ENCODE data around the gene NOTCH2.

The NOTCH2 gene

GRCh38 chr1:119958223-119958622 is 111.2 kb downstream of the NOTCH2 start:
- no peaks in the 10 kb centered on the region for H3K79me2 ChIP-seq (ENCODE audit: control insufficient read depth, insufficient read depth, low read length, poor library complexity)
- peaks cover 2 to 13% of the 10 kb centered on the region in 2 experiments for H3K36me3 ChIP-seq (ENCODE audit: control insufficient read depth in 1 of 2, insufficient read depth in 2 of 2, low read length in 2 of 2)
- H2AK5ac ChIP-seq (ENCODE audit: low read length) = no peak overlapping the region
- no peak overlapping the region for H3K9ac ChIP-seq (ENCODE audit: low read length)
- H3K79me1 ChIP-seq (ENCODE audit: low read length) = no peaks in the 10 kb centered on the region
- H3K4ac ChIP-seq (ENCODE audit: low read depth, low read length) = no peak overlapping the region
- H3K23ac ChIP-seq (ENCODE audit: low read length) = no peak overlapping the region
- H4K8ac ChIP-seq (ENCODE audit: low read depth, low read length) = no peak overlapping the region
- H2BK5ac ChIP-seq (ENCODE audit: low read depth, low read length, poor library complexity) = no peak overlapping the region
- no peaks in the 10 kb centered on the region for H3K9me3 ChIP-seq (ENCODE audit: insufficient read depth, low read depth, low read length)
- H3K27ac ChIP-seq (ENCODE audit: low read depth, low read length) = no peak overlapping the region
- H3K4me3 ChIP-seq (ENCODE audit: low read depth, low read length) = no peak overlapping the region
- no peak overlapping the region for H4K12ac ChIP-seq (ENCODE audit: low read depth, low read length)
- no peaks in the 10 kb centered on the region for H3K27me3 ChIP-seq (ENCODE audit: insufficient read depth, low read length)
- no peak overlapping the region for H2AFZ ChIP-seq (ENCODE audit: insufficient read depth, low read length, poor library complexity)
- no peak overlapping the region for H2BK120ac ChIP-seq (ENCODE audit: insufficient read depth, low read length, poor library complexity)
- H3K4me1 ChIP-seq (ENCODE audit: control insufficient read depth in 1 of 2, insufficient read depth in 2 of 2, low read length in 2 of 2) = no peaks in the 10 kb centered on the region
- no peak overlapping the region for H3K4me2 ChIP-seq (ENCODE audit: low read length)
- H3K18ac ChIP-seq (ENCODE audit: low read length) = no peak overlapping the region
- no peak overlapping the region for H4K91ac ChIP-seq (ENCODE audit: low read depth, low read length)
- H3K14ac ChIP-seq (ENCODE audit: low read length) = no peak overlapping the region
- WGBS (ENCODE audit: extremely low coverage, insufficient coverage, insufficient read length) = no CpG with 5 or more reads among the region's 1 CpG
- DNase-seq = no peak
- H2BK12ac ChIP-seq (ENCODE audit: low read length) = no peak overlapping the region

DNA sequence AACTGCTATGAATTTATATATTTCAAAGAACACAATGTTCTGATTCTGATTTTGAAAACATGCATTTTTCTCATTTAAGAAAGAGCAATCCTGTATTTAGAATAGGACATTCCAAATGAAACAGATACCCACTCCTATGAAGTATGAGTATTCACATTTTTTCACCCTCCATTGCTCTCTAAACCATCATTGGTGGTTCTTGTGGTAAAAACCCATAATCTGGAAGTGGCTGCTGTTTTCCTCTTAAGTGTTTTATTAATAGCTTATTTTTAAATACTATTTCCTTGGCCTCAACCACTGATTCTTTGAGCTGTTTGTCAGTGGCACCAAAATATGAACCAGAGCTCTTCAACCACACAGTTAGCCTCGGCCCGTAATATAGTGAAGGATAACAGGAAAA is 113.2 kb downstream of the NOTCH2 start:
- Histone ChIP-seq H3K27me3 (ENCODE audit: insufficient read depth, low read length) (no peaks in the 10 kb centered on the region), H3K18ac (ENCODE audit: low read length) (no peak overlapping the region), H3K9ac (ENCODE audit: low read length) (no peak overlapping the region), H2AK5ac (ENCODE audit: low read length) (no peak overlapping the region), H2BK120ac (ENCODE audit: insufficient read depth, low read length, poor library complexity) (no peak overlapping the region), H3K14ac (ENCODE audit: low read length) (no peak overlapping the region), H2BK12ac (ENCODE audit: low read length) (no peak overlapping the region), H3K36me3 (ENCODE audit: control insufficient read depth in 1 of 2, insufficient read depth in 2 of 2, low read length in 2 of 2) (peaks cover 5 to 14% of the 10 kb centered on the region in 2 experiments), H3K4ac (ENCODE audit: low read depth, low read length) (no peak overlapping the region), H3K4me2 (ENCODE audit: low read length) (no peak overlapping the region), H4K8ac (ENCODE audit: low read depth, low read length) (no peak overlapping the region), H3K4me1 (ENCODE audit: control insufficient read depth in 1 of 2, insufficient read depth in 2 of 2, low read length in 2 of 2) (no peaks in the 10 kb centered on the region), H3K79me2 (ENCODE audit: control insufficient read depth, insufficient read depth, low read length, poor library complexity) (no peaks in the 10 kb centered on the region), H3K4me3 (ENCODE audit: low read depth, low read length) (no peak overlapping the region), H3K79me1 (ENCODE audit: low read length) (no peaks in the 10 kb centered on the region), H3K23ac (ENCODE audit: low read length) (no peak overlapping the region), H4K12ac (ENCODE audit: low read depth, low read length) (no peak overlapping the region), H3K27ac (ENCODE audit: low read depth, low read length) (no peak overlapping the region), H3K9me3 (ENCODE audit: insufficient read depth, low read depth, low read length) (no peaks in the 10 kb centered on the region), H2AFZ (ENCODE audit: insufficient read depth, low read length, poor library complexity) (no peak overlapping the region), H2BK5ac (ENCODE audit: low read depth, low read length, poor library complexity) (no peak overlapping the region), H4K91ac (ENCODE audit: low read depth, low read length) (no peak overlapping the region)
- DNase-seq = no peak
- no CpG with 5 or more reads among the region's 2 CpGs for WGBS (ENCODE audit: extremely low coverage, insufficient coverage, insufficient read length)

DNA sequence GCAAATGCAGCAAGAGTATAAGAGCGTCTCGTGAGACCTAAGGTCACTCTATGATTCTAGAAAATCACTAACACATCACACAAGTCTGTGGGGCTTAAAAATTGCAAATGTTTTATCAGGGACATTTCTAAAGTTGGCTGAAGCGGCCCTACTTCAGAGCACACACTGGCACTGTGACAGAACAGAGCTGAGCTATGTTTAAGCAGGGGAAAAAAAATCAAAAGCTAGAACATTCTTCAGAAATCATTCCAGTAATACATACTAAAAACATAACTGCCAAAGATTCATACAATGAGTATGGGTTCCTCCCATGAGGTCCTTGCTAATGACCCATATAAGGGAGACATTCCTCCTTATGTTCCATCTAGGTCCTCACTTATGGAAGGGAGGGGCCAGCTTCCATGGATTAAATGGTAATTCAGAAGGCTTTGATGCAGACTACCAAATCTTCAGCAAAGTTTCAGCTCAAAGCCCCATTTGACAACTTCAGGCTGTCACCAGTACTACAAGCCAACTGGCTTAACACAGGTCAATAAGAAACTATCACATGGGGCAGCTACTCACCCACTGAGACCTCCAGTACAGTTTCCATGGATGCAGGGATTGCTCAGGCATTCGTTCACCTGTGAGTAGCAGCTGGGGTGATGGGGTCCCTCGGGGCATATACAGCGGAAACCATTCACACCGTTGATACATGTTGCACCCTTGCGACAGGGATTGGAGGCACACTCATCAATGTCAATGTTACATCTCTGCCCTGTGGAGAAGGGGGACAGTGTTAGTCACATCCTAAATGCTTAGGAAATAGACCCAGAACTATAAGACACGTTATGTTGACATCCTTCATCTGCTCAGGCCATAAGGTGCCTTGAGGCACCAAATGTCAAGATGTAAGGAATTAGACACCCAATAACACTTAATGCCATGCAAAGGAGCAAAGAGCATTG is 114.7 kb downstream of the NOTCH2 start:
- H2BK5ac ChIP-seq (ENCODE audit: low read depth, low read length, poor library complexity) = no peak overlapping the region
- H3K9me3 ChIP-seq (ENCODE audit: insufficient read depth, low read depth, low read length) = no peaks in the 10 kb centered on the region
- no peak overlapping the region for H3K23ac ChIP-seq (ENCODE audit: low read length)
- no peak overlapping the region for H3K4me3 ChIP-seq (ENCODE audit: low read depth, low read length)
- no peaks in the 10 kb centered on the region for H3K4me1 ChIP-seq (ENCODE audit: control insufficient read depth in 1 of 2, insufficient read depth in 2 of 2, low read length in 2 of 2)
- H4K91ac ChIP-seq (ENCODE audit: low read depth, low read length) = no peak overlapping the region
- H4K12ac ChIP-seq (ENCODE audit: low read depth, low read length) = no peak overlapping the region
- H3K14ac ChIP-seq (ENCODE audit: low read length) = no peak overlapping the region
- H3K4me2 ChIP-seq (ENCODE audit: low read length) = no peak overlapping the region
- no peaks in the 10 kb centered on the region for H3K79me2 ChIP-seq (ENCODE audit: control insufficient read depth, insufficient read depth, low read length, poor library complexity)
- H2AFZ ChIP-seq (ENCODE audit: insufficient read depth, low read length, poor library complexity) = no peak overlapping the region
- H3K27ac ChIP-seq (ENCODE audit: low read depth, low read length) = no peak overlapping the region
- H3K4ac ChIP-seq (ENCODE audit: low read depth, low read length) = no peak overlapping the region
- no peaks in the 10 kb centered on the region for H3K27me3 ChIP-seq (ENCODE audit: insufficient read depth, low read length)
- H2BK12ac ChIP-seq (ENCODE audit: low read length) = no peak overlapping the region
- no peak overlapping the region for H2AK5ac ChIP-seq (ENCODE audit: low read length)
- H3K79me1 ChIP-seq (ENCODE audit: low read length) = no peaks in the 10 kb centered on the region
- no peak overlapping the region for H2BK120ac ChIP-seq (ENCODE audit: insufficient read depth, low read length, poor library complexity)
- WGBS (ENCODE audit: extremely low coverage, insufficient coverage, insufficient read length) = no CpG with 5 or more reads among the region's 9 CpGs
- DNase-seq = no peak
- peaks cover 7 to 20% of the 10 kb centered on the region in 2 experiments for H3K36me3 ChIP-seq (ENCODE audit: control insufficient read depth in 1 of 2, insufficient read depth in 2 of 2, low read length in 2 of 2)
- H3K18ac ChIP-seq (ENCODE audit: low read length) = no peak overlapping the region
- H4K8ac ChIP-seq (ENCODE audit: low read depth, low read length) = no peak overlapping the region
- H3K9ac ChIP-seq (ENCODE audit: low read length) = no peak overlapping the region

DNA sequence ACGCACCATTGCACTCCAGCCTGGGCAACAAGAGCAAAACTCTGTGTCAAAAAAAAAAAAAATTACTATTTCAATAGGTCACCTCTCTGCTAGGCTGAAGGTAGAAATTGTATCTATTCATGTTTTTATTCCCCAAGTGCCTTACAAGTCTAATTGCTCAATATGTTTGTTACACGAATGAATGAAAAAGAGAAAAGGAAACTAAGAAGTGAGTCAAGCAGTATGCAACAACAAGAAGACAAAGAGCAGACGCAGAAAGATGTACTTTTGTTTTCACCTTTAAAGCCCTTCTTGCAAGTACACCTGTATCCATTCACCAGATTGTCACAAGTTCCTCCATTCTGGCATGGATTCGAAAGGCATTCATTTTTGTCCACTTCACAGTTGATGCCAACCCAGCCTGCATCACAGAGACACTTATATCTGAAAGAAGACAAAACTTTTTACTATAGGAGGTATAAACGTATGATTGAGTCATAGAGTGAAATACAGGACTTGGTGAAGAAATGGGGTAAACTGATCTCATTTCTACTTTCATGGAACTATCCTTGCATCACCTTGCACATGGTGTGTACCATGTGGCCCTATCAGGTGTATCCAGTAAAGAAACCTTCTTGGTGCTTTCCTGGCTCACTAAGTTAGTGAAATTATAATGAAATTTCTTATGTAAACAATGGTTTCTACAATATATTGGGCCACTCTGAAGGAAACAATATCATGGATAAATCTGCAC is 116.0 kb downstream of the NOTCH2 start:
- DNase-seq = no peak
- Histone ChIP-seq H3K4ac (ENCODE audit: low read depth, low read length) (no peak overlapping the region), H3K23ac (ENCODE audit: low read length) (no peak overlapping the region), H2AK5ac (ENCODE audit: low read length) (no peak overlapping the region), H3K14ac (ENCODE audit: low read length) (no peak overlapping the region), H4K91ac (ENCODE audit: low read depth, low read length) (no peak overlapping the region), H3K4me1 (ENCODE audit: control insufficient read depth in 1 of 2, insufficient read depth in 2 of 2, low read length in 2 of 2) (no peaks in the 10 kb centered on the region), H3K79me1 (ENCODE audit: low read length) (no peaks in the 10 kb centered on the region), H3K36me3 (ENCODE audit: control insufficient read depth in 1 of 2, insufficient read depth in 2 of 2, low read length in 2 of 2) (peaks cover 8 to 20% of the 10 kb centered on the region in 2 experiments), H3K27ac (ENCODE audit: low read depth, low read length) (no peak overlapping the region), H3K18ac (ENCODE audit: low read length) (no peak overlapping the region), H3K79me2 (ENCODE audit: control insufficient read depth, insufficient read depth, low read length, poor library complexity) (no peaks in the 10 kb centered on the region), H3K4me3 (ENCODE audit: low read depth, low read length) (no peak overlapping the region), H4K12ac (ENCODE audit: low read depth, low read length) (no peak overlapping the region), H3K9me3 (ENCODE audit: insufficient read depth, low read depth, low read length) (no peaks in the 10 kb centered on the region), H3K4me2 (ENCODE audit: low read length) (no peak overlapping the region), H2AFZ (ENCODE audit: insufficient read depth, low read length, poor library complexity) (no peak overlapping the region), H3K9ac (ENCODE audit: low read length) (no peak overlapping the region), H2BK5ac (ENCODE audit: low read depth, low read length, poor library complexity) (no peak overlapping the region), H3K27me3 (ENCODE audit: insufficient read depth, low read length) (no peaks in the 10 kb centered on the region), H4K8ac (ENCODE audit: low read depth, low read length) (no peak overlapping the region), H2BK120ac (ENCODE audit: insufficient read depth, low read length, poor library complexity) (no peak overlapping the region), H2BK12ac (ENCODE audit: low read length) (no peak overlapping the region)
- WGBS (ENCODE audit: extremely low coverage, insufficient coverage, insufficient read length) = no CpG with 5 or more reads among the region's 5 CpGs

Measured in trophoblast cell (in vitro differentiated cells and primary cell).